ENCODE results near the gene PBRM1.
"Not testable (repeated sequence)": the region's sequence is repeated elsewhere in the genome, so short reads cannot be mapped to it uniquely, and the experiment has no call there.

PBRM1 gene

DNA sequence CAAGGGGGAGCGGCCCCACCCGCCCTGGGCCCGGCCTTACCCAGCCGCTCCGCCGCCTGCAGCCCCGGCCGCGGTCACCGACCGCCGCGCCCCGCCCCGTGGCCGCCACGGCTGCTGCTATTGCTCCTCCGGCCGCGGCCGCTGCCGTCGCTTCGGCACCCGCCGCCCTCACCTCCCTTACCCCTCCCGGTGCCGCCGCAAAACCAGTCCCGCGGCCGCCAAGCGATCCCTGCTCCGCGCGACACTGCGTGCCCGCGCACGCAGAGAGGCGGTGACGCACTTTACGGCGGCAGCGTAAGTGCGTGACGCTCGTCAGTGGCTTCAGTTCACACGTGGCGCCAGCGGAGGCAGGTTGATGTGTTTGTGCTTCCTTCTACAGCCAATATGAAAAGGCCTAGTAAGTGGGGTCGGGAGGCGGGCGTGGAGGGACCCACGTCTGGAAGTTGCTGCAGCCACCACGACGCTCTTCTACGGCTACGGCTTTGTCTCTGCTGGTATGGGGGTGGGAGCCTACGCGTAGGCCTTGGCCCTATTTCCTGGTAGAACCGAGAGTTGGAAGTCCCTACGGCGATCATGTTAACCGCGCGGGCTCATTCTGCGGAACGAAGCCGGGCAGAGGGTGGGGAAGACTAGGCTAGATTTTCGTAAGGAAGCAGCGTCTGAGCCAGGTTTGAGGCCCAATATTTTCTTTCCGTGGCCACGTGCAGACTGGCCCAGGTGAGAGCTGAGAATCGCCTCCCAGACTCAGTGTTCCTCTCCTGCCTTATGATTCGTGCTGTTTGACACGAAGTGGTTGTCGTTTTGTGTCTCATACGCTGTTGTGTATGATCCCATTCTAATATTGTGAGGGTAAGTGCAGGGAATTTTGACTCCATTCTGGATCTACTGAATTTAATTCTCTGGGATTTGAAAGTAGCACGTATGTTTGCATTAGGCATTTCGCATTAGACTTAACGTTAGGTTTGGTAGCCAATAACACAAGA is at the start of gene PBRM1, which contains the start of gene GNL3:
Gene PBRM1 (minus strand): TSS at position 205 of the 983 bp plus-strand sequence.
Gene GNL3 (plus strand): TSS at position 324 of the 983 bp plus-strand sequence. CDS start 61 bp downstream, at position 385.
- peaks cover 21% of the 10 kb centered on the region for H3K36me3 ChIP-seq (ENCODE audit: control insufficient read depth, insufficient read depth, low read length)
- no peak for TF ChIP-seq CTCF (IDR thresholded peaks at IDR 0.05; ENCODE audit: insufficient read depth, low read length, poor library complexity, severe bottlenecking)
- peak; percentile 98 for DNase-seq (ENCODE audit: extremely low read depth, insufficient read length)
- H3K27me3 ChIP-seq (replicated peaks; ENCODE audit: control insufficient read depth, insufficient read depth, low read length) = no peaks in the 10 kb centered on the region
- H3K4me3 ChIP-seq (replicated peaks; ENCODE audit: low read depth, low read length) = peak within 1 kb of the TSS; percentile 87

DNA sequence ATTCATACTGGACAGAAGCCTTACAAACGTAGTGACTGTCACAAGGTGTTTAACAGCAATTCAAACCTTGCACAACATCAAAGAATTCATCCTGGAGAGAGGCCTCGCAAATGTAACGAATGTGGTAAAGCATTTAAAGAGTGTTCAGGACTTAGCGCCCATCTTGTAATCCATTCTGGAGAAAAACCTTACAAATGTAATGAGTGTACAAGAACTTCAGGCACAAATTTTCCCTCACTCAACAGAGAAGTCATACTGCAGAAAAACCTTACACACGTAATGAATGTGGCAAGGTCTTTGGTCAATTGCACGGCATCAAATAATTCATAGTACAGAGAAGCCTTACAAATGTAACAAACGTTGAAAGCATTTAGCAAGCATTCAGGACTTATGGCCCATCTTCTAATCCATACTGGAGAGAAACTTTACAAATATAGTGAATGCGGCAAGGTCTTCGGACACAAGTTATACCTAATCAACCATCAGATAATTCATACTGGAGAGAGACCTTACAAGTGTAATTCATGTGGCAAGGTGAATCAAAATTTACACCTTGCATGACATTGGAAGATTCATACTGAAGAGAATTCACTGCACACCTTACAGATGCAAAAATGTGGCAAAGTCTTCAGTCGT is 47.7 kb upstream of the PBRM1 start:
- no peak for DNase-seq (ENCODE audit: extremely low read depth, insufficient read length)
- H3K4me3 ChIP-seq (replicated peaks; ENCODE audit: low read depth, low read length) = no peak overlapping the region
- TF ChIP-seq CTCF (IDR thresholded peaks at IDR 0.05; ENCODE audit: insufficient read depth, low read length, poor library complexity, severe bottlenecking) = no peak

GRCh38 chr3:52731590-52731989 is 45.9 kb upstream of the PBRM1 start:
- Histone ChIP-seq H3K36me3 (ENCODE audit: control insufficient read depth, insufficient read depth, low read length) (peaks cover 4% of the 10 kb centered on the region; the same call in 1 of the 2 replicates), H3K4me3 (replicated peaks; ENCODE audit: low read depth, low read length) (no peak overlapping the region), H3K27me3 (replicated peaks; ENCODE audit: control insufficient read depth, insufficient read depth, low read length) (no peaks in the 10 kb centered on the region)
- no peak for TF ChIP-seq CTCF (IDR thresholded peaks at IDR 0.05; ENCODE audit: insufficient read depth, low read length, poor library complexity, severe bottlenecking)
- no peak for DNase-seq (ENCODE audit: extremely low read depth, insufficient read length)

More for the DNA sequence above, 47.7 kb upstream of the PBRM1 start:
- Histone ChIP-seq H3K27me3 (replicated peaks; ENCODE audit: control insufficient read depth, insufficient read depth, low read length) (no peaks in the 10 kb centered on the region), H3K36me3 (ENCODE audit: control insufficient read depth, insufficient read depth, low read length) (peaks cover 6% of the 10 kb centered on the region)

DNA sequence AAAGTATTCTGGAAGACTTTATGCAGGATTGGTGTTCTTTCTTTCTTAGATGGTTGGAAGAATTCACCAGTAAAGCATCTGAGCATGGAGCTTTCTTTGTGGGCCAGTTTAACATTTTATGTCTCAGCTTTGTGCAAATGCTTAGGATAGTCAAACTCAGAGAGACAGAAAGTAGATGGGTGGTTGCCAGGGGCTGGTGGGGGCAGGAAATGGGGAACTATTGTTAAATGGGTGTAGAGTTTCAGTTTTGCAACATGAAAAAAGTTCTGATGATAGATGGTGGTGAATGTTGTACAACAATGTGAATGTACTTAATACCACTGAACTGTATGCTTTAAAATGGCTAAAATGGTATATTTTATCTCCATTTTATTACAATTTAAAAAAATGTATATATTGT is 45.0 kb upstream of the PBRM1 start:
- Histone ChIP-seq H3K4me3 (replicated peaks; ENCODE audit: low read depth, low read length) (no peak overlapping the region), H3K36me3 (ENCODE audit: control insufficient read depth, insufficient read depth, low read length) (peaks cover 4% of the 10 kb centered on the region; the same call in 1 of the 2 replicates), H3K27me3 (replicated peaks; ENCODE audit: control insufficient read depth, insufficient read depth, low read length) (no peaks in the 10 kb centered on the region)
- DNase-seq (ENCODE audit: extremely low read depth, insufficient read length) = no peak
- TF ChIP-seq CTCF (IDR thresholded peaks at IDR 0.05; ENCODE audit: insufficient read depth, low read length, poor library complexity, severe bottlenecking) = no peak

GRCh38 chr3:52728753-52729152 is 43.0 kb upstream of the PBRM1 start:
- not testable (repeated sequence) for H3K4me3 ChIP-seq (replicated peaks; ENCODE audit: low read depth, low read length); H3K36me3 ChIP-seq (ENCODE audit: control insufficient read depth, insufficient read depth, low read length); H3K27me3 ChIP-seq (replicated peaks; ENCODE audit: control insufficient read depth, insufficient read depth, low read length)

GRCh38 chr3:52724511-52724910 is 38.8 kb upstream of the PBRM1 start:
- no peak overlapping the region for H3K4me3 ChIP-seq (replicated peaks; ENCODE audit: low read depth, low read length)
- no peak for TF ChIP-seq CTCF (IDR thresholded peaks at IDR 0.05; ENCODE audit: insufficient read depth, low read length, poor library complexity, severe bottlenecking)
- DNase-seq (ENCODE audit: extremely low read depth, insufficient read length) = no peak
- no peaks in the 10 kb centered on the region for H3K27me3 ChIP-seq (replicated peaks; ENCODE audit: control insufficient read depth, insufficient read depth, low read length)
- H3K36me3 ChIP-seq (ENCODE audit: control insufficient read depth, insufficient read depth, low read length) = no peaks in the 10 kb centered on the region

More at GRCh38 chr3:52728753-52729152, 43.0 kb upstream of the PBRM1 start:
- DNase-seq (ENCODE audit: extremely low read depth, insufficient read length) = not testable (repeated sequence)
